Left renal pelvis (tissue), 4 donors: Measurements from ENCODE around the gene ANGPTL8. TPM values are rescaled to one million over a fixed set of nuclear protein-coding genes. Genes with fewer than 3 reads are reported as not detected.

Experiments used
- DNase-seq, 4 donors: peaks; one replicate each; pipeline ENCODE4 v3.0.0-alpha.2; 2013; ENCODE audit warnings: low read depth in 4 of 4, low spot score in 3 of 4
- polyA plus RNA-seq, 4 donors: library from polyadenylated mRNA; unstranded; fragments of 120-200 nt; gene quantifications; one replicate each; pipeline ENCODE4 v1.2.1, GENCODE V29; 2013; ENCODE audit not compliant: insufficient read length in 4 of 4

The ANGPTL8 gene
- polyA plus RNA-seq, 4 donors: 0.32 to 0.56 (median 0.48) TPM

DNA sequence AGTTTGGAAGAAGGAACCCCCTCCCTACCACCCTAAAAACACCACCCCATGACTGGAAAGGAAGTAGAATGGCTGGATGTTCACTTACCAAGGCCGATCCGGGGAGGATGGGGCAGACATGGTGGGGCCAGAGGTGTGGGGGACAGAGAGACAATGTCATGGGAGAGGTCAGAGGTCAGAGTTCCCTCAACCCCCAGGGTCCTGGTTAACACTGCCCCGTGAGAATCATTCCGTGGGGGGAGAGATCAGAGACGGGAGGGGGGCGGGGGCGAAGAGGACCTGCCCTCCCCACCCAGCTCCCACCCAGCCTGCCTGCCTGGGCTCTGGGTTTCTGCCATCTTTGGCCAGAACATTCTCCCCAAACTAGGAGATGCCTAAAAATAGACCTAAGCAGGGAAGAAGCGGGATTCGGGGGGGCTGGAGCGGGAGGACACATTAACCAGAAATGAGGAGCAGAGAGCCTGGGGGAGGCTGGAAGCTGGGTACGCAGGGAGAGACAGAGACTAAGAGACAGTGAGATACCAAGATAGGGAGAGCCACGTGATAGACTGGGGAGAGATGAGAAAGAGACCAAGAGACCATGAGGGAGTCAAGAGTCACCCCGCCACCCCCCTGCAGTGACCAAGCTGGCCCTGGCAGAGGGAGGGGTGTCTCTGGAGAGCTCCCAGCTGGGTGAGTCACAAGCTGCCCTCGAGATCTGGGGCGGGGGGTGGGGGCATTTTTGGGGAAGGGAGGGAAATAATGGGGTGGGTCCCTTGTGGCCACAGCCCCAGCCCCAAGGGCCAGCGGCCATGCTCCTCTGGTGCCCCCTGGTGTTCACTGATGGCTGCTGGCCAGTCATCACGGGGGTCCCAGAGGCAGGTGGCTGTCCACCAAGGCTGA is 36.0 kb upstream of the ANGPTL8 start:
- DNase-seq: peak in 1 of 4 donors; percentile 25

DNA sequence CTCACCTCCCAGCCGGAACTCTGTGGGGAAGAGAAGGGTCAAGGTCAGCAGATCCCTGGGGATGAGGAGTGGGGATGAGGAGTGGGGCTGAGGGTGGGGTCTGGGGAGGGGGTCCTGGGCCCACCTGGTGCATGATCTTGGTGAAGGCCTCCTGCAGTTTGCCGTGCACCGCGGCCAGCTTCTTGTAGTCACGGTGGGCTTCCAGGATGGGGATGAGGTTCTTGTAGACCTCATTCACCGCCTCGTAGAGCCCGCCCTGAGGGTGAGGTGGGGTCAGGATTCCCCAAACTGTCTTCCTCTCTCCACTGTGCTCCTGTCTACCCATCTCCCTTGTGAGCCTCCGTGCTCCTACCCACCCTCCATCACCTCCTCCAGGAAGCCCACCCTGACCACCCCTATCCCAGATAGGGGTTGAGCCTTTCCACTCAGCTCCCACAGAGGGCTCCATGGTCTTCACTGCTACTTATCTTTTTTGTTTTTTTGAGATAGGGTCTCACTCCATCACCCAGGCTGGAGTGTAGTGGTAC is 35.3 kb upstream of the ANGPTL8 start:
- no peak for DNase-seq

- DNase-seq: no peak
Observed at GRCh38 chr19:11204943-11205349, 34.5 kb upstream of the ANGPTL8 start.

GRCh38 chr19:11205939-11206570 is 33.4 kb upstream of the ANGPTL8 start:
- no peak for DNase-seq

DNA sequence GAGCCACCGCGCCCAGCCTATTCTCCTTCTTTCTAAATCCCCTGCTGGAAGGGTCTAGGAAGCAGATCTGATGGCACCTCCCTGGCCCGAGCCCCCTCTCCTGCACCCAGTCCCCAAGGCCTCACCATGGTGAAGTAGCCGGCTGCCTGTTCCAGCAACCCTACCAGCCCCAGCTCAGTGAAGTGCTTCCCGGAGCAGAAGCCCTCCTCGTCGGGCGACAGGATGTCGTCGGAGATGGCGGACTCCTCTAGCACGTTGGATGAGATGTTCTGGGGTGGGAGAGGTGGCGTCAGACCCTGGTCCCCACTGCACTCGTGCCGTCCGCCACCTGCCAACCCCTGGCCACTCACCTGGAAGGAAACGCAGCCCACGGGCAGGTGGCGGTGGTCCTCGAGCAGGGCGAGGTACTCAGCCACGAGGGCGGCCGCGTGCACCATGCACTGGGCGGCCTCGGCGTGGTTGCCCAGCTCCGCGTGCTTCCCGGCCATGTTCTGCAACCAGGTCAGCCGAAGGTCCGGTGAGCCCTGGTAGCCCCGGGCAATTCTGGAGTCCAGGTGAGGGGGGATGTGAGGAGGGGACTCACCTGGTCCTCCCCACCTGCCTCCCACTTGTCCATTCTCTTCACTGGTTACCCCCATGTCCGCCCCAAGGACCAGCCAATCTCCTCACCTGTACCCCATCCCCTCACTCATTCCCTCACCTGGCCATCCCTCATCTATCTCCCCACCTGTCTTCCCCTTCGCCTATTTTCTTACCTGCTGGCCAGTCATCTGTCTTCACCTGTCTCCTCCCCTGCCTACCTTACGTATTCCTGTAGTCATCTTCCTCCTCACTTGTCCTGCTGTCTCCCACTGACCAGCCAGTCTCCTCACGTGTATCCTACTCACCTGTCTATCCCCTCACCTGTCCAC is 30.6 kb upstream of the ANGPTL8 start:
- DNase-seq: no peak

- DNase-seq: no peak
Observed at GRCh38 chr19:11209839-11210655, 29.4 kb upstream of the ANGPTL8 start.

GRCh38 chr19:11210656-11210928 is 28.8 kb upstream of the ANGPTL8 start:
- no peak for DNase-seq

DNA sequence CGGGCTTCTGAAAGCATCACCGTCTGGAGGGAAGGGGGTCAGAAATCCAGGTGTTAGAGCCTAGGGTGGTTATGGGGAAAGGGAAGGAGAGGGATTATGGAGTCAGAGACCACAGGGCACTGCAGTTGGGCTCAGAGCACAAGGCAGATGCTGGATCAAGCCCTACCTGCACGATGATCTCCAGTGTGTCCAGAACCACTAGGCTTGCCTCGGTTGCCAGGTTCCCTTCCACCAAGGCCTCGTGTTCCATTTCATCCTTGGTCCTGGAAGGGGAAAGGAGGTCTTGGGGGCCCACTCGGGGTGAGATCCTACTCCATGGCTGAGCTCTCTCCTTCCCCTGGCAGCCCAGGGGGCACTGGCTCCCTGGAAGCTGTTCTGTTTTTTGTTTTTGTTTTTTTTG is 25.0 kb upstream of the ANGPTL8 start:
- DNase-seq: no peak

- no peak for DNase-seq
Observed at GRCh38 chr19:11221082-11221598, 18.3 kb upstream of the ANGPTL8 start.

- DNase-seq: no peak
Observed at GRCh38 chr19:11223200-11223599, 16.2 kb upstream of the ANGPTL8 start.

- DNase-seq: no peak
Observed at GRCh38 chr19:11224429-11224828, 15.0 kb upstream of the ANGPTL8 start.

DNA sequence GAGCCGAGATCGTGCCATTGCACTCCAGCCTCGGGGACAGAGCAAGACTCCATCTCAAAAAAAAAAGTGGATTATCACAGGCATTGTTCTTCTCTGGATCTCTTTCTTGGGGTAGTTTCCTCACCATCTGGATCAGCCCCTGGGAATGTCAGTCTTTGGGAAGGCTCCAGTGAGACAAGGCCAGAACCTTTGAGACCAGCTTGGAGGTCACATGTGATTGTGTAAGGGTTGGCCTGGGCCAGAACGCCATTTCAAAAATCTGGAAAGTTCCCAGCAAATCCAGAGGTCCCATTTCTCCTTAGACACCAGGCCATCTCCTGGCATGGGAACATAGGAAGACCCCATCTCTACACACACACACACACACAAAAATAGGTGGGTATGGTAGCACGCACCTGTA is 14.2 kb upstream of the ANGPTL8 start:
- no peak for DNase-seq

DNA sequence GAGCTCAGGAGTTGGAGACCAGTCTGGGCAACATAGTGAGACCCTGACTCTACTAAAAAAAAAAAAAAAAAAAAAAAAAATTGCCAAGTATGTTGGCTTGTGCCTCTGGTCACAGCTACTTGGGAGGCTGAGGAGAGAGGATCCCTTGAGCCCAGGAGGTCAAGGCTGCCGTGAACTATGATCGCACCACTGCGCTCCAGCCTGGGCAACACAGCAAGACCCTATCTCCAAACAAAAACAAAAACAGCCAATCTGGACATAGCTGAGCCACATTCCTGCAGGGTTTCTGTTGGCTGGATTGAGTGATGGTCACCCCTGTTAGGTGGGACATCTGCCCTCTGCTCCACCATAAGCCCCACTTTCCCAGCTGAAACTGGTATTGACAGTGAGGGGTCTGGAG is 13.6 kb upstream of the ANGPTL8 start:
- no peak for DNase-seq

- no peak for DNase-seq
Observed at GRCh38 chr19:11226716-11227166, 12.7 kb upstream of the ANGPTL8 start.

DNA sequence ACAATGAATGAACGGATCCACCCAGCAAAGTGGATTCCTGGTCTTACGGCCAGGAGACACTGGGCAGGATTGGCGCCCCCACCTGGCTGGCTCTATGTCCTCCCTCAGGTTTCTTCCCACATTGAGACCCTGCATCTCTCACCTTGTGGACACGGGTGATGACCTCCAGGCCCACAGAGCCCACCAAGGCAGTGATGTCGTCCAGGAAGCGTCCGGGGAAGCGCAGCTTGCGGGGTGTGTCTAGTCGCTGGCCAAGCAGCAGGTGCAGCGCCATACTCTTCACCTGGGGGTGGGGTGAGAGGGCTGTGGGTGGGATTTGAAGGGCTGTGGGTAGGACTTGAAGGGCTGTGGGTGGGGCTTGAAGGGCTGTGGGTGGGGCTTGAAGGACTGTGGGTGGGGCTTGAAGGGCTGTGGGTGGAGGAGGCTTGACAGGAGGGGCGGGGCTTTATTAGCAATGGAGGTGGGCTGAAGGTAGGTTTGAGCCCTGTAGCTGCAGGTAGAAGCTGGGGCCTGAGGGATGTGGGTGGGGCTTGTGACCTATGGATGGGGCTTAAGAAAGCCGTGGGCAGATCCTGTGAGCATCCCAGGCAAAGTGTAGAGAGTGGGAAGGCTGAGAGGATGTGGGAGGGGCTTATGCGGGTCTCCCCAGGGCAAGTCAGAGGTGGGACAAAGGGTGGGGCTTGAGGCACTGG is 12.1 kb upstream of the ANGPTL8 start:
- DNase-seq: no peak

GRCh38 chr19:11230621-11231386 is 8.6 kb upstream of the ANGPTL8 start:
- no peak for DNase-seq

- DNase-seq: no peak
Observed at GRCh38 chr19:11232555-11232954, 6.9 kb upstream of the ANGPTL8 start.

- no peak for DNase-seq
Observed at GRCh38 chr19:11233073-11233472, 6.3 kb upstream of the ANGPTL8 start.
